ENCODE results near the gene CD300LB.
"Not testable (repeated sequence)": the region's sequence is repeated elsewhere in the genome, so short reads cannot be mapped to it uniquely, and the experiment has no call there.

- not testable (repeated sequence) for TF ChIP-seq CHD2 (IDR thresholded peaks at IDR 0.05; ENCODE audit: low read length, partially characterized antibody); SMC3 (IDR thresholded peaks at IDR 0.05); CTCF (IDR thresholded peaks at IDR 0.05); KDM1A (IDR thresholded peaks at IDR 0.05; ENCODE audit: low read depth); POLR2A (IDR thresholded peaks at IDR 0.05; ENCODE audit: low read length); RAD21 (conservative IDR thresholded peaks at IDR 0.05 in 1 of 2, IDR thresholded peaks at IDR 0.05 in 1 of 2); PHF8 (IDR thresholded peaks at IDR 0.05; ENCODE audit: borderline replicate concordance, low read depth); RCOR1 (IDR thresholded peaks at IDR 0.05; ENCODE audit: low read depth, low read length); ESRRA (IDR thresholded peaks at IDR 0.05; ENCODE audit: borderline replicate concordance, low read length)
Measured at GRCh38 chr17:74518413-74518981, 12.8 kb downstream of the CD300LB start.

Measured in A549 (cell line).